NCI-H345 treated with DMSO at 0.1 percent for 48 hours (cell line): ENCODE data around the gene GULP1.
"Not testable (repeated sequence)": the region's sequence is repeated elsewhere in the genome, so short reads cannot be mapped to it uniquely, and the experiment has no call there.

ENCODE experiments used
- DNase-seq: peaks from one replicate; lab custom pipeline; 2025; ENCODE audit not compliant: unreplicated experiment; lab: John Stamatoyannopoulos, UW

The GULP1 gene

GRCh38 chr2:188596054-188596453 is 304.4 kb downstream of the GULP1 start:
- no peak for DNase-seq

GRCh38 chr2:188598551-188598950 is 306.9 kb downstream of the GULP1 start:
- DNase-seq = no peak

GRCh38 chr2:188599140-188599539 is 307.5 kb downstream of the GULP1 start:
- DNase-seq = no peak

GRCh38 chr2:188600536-188601210 is 309.0 kb downstream of the GULP1 start:
- no peak for DNase-seq

- no peak for DNase-seq
Measured at GRCh38 chr2:188601391-188601790, 309.7 kb downstream of the GULP1 start.

GRCh38 chr2:188601927-188602326 is 310.3 kb downstream of the GULP1 start:
- no peak for DNase-seq

GRCh38 chr2:188604579-188604978 is 312.9 kb downstream of the GULP1 start:
- no peak for DNase-seq

GRCh38 chr2:188605609-188606584 is 314.2 kb downstream of the GULP1 start:
- not testable (repeated sequence) for DNase-seq

- DNase-seq = not testable (repeated sequence)
Measured at GRCh38 chr2:188606596-188606995, 314.9 kb downstream of the GULP1 start.

GRCh38 chr2:188607501-188607900 is 315.8 kb downstream of the GULP1 start:
- DNase-seq = no peak

GRCh38 chr2:188609321-188610049 is 317.8 kb downstream of the GULP1 start:
- DNase-seq = no peak

GRCh38 chr2:188610050-188610444 is 318.4 kb downstream of the GULP1 start:
- no peak for DNase-seq

GRCh38 chr2:188610827-188611226 is 319.2 kb downstream of the GULP1 start:
- no peak for DNase-seq

GRCh38 chr2:188619146-188619545 is 327.5 kb downstream of the GULP1 start:
- DNase-seq = no peak

GRCh38 chr2:188620916-188621315 is 329.2 kb downstream of the GULP1 start:
- DNase-seq = no peak

- no peak for DNase-seq
Measured at GRCh38 chr2:188622601-188623260, 331.1 kb downstream of the GULP1 start.

GRCh38 chr2:188623995-188624643 is 332.4 kb downstream of the GULP1 start:
- no peak for DNase-seq

GRCh38 chr2:188627471-188627870 is 335.8 kb downstream of the GULP1 start:
- DNase-seq = no peak

GRCh38 chr2:188628989-188629752 is 337.5 kb downstream of the GULP1 start:
- DNase-seq = no peak
